Suppressor macrophage treated with lipopolysaccharide for 1 hour (primary cell): Measurements from ENCODE around the gene SPATA24.
"Not testable (repeated sequence)": the region's sequence is repeated elsewhere in the genome, so short reads cannot be mapped to it uniquely, and the experiment has no call there.

Experiments
- DNase-seq, 3 donors: peaks; one replicate each; pipeline ENCODE4 v3.0.0-alpha.2; 2020 to 2022

SPATA24 gene

DNA sequence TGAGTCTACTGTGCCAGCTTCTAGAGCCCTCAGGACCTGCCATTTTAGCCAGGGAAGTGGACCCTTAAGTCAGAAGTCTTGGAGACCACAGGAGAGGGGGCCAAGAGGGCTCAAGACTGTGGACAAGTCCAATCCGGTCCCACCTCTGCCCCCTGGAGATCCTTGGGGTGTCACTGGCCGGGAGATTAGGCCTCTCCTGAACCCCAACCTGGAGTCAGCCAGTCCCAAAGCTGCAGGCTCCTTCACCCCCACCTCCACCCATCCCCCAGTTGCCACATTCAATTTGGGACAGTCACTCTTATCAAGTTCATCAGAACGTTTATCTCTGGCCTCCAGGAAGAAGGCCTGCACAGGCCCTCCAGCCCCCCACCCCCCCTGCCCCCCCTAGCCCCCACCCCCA lies 21.1 kb downstream of the SPATA24 start:
- DNase-seq, result no peak

DNA sequence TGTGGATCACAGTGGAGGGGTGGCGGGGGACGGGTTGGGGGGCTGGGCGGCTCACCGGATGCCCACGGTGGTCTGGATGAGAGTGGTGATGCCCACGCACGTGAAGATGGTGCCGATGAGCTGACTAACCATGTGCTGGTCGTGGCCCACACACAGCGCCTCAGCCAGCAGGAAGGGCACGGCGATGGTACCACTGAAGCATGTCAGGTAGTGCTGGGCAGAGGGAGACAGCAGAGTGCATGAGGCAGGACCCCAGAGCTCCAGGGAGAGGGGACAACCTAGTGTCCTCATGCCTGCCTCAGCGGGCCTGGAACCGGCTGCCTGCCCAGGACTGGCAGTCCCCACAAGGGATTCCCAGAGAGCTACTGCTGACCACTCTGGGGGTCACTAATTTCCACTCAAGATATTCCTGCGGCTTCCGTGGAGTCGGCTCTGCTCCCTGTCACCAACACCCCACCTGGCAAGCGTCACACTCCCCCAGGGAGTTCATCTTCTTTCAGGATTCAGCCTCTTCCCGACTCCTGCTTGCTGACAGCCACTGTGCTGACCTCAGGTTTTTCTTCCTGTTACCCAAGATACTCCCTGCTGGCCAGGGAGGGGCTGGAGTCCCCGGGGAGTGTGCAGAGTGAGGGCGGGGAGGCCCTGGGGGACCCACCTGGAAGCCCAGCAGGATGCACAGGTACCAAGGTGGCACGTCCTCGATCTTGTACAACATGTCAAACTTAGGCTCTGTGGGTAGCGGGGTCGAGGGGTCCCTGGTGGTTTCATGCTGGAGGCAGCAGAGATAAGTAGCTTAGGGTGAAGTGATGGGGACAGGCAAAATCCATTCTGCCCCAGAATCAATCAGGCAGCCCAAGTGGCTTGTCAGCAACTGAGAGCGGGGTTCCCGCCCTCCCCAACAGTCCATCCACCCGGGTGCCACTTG lies 21.8 kb downstream of the SPATA24 start:
- DNase-seq, result no peak

DNA sequence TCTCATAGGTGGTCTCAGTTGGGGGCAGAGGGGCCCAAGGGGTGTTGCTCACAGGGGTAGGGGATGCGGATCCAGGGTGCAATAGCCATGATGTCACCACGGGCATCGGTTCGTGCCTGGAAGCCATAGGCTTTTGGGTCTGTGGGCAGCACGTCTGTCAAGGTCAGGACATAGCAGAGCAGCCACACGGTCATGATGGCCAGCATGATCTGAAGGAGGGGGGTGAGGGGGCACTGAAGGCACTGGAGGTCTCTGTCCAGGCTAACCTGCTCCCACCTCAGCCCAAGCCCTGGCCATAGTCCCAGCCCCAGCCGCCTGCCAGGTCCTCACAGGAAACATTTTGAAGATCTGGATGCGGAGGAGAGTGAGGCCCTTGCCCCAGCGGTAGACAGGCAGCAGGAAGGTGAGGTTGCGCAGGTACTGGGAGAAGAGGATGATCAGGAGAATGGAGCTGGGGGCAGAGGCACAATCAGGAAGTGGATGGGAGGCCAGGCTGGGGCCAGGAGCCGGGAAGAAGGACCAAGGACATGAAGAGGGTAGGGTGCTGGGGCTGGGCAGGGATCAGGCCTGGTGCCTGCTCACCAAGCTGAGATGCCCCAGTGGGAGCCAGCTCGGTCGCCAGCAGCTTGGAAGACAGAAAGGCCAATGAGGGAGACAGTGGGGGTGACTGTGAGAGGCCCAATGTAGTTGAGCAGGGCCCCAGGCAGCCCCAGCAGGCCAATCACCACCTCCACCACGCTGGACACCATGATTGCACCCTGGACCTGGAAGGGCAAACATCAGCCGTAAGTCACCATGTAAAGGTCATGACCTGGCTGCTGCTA lies 24.1 kb downstream of the SPATA24 start:
- DNase-seq, result no peak

DNA sequence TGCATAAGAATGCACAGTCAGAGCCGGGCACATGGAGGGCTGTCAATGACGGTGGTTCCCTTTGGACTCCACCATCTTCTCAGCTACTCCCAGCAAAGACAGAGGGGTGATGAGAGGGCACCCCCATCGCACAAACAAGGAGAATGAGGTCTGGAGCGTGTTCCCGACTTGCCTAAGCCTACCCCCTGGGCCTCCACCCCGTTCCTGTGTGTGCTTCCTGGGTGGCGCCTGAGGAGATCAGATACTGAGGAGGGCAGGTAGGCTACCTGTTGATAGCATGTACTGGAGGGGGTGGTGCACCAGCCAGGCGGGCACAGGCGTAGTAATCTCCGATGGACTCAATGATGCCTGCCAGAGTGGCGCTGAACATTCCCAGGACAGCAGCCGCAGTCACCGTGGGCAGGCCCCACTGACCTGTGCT lies 24.9 kb downstream of the SPATA24 start:
- DNase-seq, result no peak

DNA sequence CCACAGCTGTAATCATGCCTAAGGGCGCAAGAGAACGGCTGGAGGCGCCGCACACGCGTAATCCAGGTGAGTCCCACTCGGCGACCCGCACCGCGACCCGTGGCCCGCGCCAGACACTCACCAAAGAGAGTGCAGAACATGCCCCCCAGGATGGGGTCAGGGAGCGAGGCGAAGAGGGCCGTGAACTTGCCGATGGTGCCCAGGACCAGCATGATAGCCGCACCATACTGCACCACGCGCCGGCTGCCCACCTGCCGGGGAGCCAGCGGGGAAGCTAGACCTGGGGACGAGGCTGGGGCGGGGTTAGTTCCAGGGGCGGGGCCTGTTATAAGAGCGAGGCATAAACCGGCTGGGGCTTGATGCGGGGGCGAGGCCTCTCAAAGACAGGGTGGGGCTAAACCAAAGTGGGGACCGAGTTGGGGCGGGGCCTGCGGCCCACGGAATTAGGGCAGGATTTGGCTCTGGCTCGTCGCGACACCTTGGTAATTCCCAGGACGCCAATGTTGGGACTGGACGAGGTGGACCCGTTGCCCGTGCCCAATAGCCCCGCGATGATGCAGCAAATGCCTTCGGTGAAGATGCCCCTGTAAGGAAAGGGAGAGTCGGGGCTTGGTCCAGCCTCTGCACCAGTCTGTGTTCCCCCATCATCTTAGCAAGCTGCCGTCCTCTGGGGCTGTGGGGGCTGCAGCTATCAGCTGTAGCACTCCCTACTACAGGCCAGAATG lies 25.6 kb downstream of the SPATA24 start:
- no peak for DNase-seq

DNA sequence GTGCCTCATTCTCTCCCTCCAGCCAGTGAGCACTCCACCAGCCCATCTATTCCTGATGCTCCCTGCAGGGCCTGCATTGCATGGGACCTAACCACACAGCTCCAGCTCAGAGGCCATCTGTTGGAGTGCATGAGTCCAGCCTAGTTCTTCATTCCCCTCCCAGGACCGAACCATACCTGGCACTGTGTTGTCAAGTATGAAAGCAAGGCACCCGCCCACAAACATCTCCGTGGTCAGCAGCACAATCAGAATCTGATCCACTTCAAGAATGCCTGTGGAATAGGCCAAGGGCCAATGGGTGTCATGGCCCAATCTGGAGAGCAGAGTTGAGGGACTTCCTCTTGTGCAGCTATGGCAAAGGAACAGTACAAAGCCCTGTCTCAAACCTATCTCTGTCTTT lies 26.7 kb downstream of the SPATA24 start:
- no peak for DNase-seq

DNA sequence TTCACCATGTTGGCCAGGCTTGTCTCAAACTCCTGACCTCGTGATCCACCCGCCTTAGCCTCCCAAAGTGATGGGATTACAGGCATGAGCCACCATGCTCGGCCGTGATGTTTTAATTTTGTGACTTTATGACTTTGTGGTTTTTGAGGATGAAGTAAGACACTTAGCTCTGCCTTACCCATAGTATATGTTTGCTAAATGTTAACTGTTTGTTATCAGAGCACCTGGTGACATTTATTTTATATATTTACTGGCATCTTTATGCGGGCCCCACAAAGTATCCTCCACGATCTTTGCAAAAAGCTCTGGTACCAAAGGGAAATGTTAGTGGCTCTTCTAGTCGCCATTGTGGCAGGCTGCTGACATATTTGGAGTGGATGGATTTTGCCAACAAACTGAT lies 27.5 kb downstream of the SPATA24 start:
- no peak for DNase-seq

DNA sequence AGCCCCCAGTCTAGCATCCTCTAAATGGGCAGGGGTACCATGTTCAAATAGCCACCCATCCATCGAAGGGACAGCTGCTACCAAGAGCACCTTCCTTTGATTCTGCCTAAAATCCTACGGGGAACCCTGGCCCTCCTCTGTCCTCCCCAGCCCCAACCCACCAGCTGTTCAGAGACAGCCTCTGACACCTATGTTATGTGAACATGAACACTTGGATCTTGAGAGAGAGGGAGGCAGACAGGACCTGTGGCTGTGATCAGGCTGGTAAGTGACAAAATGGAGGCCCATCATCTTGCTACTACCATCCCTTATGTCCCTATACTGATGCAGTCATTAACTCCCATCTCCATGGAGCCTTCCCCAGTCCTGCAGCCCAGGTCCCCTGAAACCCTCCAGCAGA lies 29.0 kb downstream of the SPATA24 start:
- DNase-seq, result no peak

DNA sequence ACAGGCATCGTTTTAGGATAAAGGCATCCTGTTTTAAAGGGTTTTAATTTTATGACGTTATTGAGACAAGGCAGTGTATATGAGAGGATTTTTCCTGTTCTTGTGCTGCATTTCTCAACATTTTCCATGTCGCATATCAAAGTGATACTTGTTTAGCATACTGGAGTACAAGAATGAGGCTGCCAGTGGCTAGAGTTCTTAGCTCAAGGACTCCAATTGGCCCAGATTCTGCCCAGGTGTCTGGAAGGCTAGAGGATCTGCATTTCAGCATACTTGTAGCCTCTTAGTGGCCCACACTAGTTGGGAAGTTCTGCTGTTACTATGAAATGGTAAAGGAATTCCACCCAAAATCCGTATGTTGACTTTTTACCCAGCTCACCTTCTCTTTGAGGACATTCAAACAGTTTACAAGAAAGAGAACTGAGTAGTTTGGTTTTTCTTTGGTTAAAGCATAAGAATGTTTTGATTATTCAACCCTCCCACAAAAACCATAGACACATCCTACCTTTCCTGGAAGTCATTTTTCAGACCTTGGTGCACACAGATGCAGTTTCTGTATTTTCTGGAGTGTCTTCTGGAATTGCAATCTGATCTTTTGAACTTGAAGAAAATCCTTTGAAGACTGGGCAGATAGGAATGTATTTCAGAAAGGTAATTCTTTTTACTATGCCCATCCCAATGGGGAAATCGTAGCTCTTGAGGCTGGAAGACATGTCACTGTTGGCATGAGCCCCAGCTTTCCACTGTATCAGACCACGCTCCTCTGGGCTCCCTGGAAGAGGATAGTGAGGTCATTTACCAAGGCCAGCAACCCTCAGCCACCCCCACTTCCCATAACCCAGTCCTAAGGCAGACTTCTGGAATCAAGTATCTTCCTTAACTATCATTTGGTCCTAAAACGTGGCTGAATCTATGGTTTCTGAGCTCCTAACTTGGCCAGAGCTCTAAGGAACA lies 32.1 kb downstream of the SPATA24 start:
- no peak for DNase-seq

DNA sequence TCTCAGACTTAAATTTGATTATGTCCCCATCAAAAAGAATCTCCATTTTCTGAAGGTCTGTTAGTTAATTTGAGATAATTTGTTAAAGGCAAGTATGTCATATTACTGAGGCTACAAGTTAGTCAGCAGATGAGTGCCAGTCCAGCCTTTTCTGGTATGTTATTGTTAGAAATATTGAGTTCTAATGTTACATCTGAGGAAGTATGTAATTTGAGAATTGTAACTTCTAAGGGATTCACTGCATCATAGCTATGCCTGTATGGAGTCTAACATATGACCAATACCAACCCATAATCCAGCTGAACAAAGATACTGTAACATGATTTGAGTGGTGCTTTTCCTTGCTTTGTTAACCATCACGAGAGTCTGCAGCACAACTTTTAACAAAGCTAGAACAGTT lies 34.7 kb downstream of the SPATA24 start:
- DNase-seq, result no peak

DNA sequence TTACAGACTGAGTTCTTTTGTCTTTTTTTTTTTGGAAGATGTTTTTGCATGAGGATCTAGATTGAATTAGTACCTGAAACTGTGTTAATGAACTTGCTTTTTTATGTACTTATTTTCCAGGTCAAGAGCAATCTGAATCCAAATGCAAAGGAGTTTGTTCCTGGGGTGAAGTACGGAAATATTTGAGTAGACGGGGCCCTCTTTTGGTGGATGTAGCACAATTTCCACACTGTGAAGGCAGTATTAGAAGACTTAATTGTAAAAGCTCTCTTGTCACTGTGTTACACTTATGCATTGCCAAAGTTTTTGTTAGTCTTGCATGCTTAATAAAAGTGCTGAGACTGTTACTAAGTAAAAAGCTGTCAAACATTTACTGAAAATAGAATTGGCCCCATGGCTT lies 35.3 kb downstream of the SPATA24 start:
- DNase-seq, result no peak

DNA sequence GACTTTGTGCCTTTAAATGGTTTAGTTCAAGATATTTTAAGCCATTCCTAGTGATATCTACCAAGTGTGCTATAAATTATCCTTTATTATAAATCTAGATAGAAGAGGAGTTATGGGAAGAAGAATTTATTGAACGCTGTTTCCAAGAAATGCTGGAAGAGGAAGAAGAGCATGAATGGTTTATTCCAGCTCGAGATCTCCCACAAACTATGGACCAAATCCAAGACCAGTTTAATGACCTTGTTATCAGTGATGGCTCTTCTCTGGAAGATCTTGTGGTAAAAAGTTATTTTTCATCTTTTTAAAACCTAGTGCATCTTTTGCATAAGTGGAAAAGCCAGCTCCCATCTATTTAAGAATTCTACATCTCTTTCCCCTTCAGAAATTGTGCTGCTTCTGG lies 39.4 kb downstream of the SPATA24 start:
- DNase-seq, result no peak

DNA sequence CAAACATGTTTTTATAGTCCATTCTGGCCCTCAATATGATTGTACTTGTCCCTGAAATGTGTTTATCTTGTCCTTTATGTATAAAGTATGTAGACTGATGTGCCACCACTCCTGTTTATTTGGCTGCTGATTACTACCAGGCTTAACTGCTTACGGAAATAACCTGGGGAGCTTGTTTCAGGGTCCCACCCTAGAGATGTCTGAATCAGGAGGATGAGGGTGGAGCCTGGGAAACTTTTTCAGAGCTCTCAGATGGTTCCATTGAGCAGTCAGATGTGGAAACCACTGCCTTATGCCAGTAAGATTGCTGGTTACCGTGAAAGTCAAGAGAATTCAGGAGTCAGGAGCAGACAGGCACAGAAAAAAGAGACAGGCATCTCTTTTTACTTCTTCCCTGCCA lies 40.0 kb downstream of the SPATA24 start:
- no peak for DNase-seq

DNA sequence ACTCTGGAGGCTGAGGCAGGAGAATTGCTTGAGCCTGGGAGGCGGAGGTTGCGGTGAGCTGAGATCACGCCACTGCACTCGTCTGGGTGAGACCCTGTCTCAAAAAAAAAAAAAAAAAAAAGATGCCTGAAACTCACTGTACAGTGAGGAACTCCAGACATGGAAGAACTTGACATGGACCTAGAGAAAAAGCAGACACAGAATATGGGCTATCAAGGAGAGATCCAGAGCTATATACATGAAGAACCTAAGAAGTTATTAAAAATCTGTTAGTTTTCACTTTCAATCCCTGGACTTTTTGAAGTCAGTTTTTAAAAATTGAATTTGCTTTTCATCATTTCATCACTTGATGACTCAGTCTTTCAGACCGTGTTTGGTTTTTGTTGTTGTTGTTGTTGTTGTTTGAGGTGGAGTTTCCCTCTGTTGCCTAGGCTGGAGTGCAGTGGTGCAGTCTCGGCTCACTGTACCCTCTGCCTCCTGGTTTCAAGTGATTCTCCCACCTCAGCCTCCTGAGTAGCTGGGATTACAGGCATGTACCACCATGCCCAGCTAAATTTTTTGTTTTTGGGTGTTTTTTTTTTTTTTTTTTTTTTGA lies 42.0 kb downstream of the SPATA24 start:
- peak in 1 of 3 donors; percentile 28 for DNase-seq

DNA sequence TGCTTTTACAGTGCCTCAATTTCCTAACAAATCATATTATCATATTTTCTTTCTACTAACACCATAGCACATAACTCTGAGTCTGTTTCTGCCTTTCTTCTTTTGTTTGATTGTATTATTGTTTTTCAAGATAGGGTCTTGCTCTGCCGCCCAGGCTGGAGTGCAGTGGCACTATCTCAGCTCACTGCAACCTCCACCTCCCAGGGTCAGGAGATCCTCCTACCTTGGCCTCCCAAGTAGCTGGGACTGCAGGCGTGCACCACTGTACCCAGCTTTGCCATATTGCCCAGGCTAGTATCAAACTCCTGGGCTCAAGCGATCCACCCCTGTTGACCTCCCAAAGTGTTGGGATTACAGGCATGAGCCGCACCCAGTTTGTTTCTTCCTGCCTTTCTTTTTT lies 43.5 kb downstream of the SPATA24 start:
- no peak for DNase-seq

DNA sequence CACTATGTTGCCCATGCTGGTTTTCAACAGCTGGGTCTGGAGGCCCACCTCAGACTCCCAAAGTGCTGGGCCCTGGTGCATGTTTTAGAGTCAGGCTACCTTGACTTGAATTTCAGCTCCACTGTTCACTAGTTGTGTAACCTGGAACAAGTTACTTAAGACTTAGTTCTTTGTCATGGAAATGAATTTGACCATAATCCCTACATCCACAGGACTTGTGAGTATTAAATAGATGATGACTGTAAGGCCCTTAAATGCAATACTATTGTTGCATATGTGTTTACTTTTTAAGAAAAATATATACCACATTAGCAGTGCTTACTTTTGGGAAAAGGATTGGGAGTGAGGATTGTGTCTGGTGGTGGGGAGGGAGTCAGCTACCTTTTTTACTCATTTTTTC lies 45.8 kb downstream of the SPATA24 start:
- DNase-seq, result no peak

DNA sequence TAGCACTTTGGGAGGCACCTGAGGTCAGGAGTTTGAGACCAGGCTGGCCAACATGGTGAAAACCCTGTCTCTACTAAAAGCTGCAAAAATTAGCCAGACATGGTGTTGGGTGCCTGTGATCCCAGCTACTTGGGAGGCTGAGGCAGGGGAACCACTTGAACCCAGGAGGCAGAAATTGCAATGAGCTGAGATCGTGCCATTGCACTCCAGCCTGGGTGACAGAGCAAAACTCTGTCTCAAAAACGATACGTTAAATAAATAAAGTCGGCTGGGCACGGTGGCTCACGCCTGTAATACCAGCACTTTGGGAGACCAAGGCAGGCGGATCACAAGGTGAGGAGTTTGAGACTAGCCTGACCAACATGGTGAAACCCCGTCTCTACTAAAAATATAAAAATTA lies 48.0 kb downstream of the SPATA24 start:
- DNase-seq, result not testable (repeated sequence)

DNA sequence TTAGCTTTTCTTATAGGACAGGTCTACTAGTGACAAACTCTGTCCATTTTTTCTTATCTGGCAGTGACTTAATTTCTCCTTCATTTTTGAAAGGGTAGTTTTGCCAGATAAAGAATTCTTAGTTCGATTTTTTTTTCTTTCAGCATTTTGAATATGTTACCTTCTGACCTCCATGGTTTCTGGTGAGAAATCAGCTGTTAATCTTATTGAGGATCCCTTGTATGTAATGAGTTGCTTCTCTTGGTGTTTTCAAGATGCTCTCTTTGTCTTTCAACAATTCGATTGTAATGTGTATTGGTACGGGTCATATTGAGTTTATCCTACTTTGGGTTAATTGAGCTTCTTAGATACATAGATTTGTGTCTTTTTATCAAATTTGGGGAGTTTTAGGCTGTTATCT lies 49.7 kb downstream of the SPATA24 start:
- no peak for DNase-seq

DNA sequence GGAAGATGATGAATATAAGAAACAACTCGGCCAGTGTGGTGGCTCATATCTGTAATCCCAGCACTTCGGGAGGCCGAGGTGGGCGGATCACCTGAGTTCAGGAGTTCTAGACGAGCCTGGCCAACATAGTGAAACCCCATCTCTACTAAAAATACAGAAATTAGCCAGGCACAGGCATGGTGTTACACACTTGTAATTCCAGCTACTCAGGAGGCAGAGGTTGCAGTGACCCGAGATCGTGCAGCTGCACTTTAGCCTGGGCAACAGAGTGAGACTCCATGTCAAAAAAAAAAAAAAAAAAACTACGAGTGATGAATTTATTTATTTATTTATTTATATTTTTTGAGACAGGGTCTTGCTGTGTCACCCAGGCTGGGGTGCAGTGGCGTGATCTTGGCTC lies 56.0 kb downstream of the SPATA24 start:
- not testable (repeated sequence) for DNase-seq
